GM12872 (cell line): ENCODE results near the gene GLP1R.

Source experiments
- TF ChIP-seq, protein P1 (sequence below): IDR thresholded peaks from 3 replicates; pipeline ENCODE4 v1.5.1; 2011; ENCODE audit warnings: low read depth, mild to moderate bottlenecking, low read length, moderate library complexity; ENCODE audit not compliant: insufficient read depth

The GLP1R gene

DNA sequence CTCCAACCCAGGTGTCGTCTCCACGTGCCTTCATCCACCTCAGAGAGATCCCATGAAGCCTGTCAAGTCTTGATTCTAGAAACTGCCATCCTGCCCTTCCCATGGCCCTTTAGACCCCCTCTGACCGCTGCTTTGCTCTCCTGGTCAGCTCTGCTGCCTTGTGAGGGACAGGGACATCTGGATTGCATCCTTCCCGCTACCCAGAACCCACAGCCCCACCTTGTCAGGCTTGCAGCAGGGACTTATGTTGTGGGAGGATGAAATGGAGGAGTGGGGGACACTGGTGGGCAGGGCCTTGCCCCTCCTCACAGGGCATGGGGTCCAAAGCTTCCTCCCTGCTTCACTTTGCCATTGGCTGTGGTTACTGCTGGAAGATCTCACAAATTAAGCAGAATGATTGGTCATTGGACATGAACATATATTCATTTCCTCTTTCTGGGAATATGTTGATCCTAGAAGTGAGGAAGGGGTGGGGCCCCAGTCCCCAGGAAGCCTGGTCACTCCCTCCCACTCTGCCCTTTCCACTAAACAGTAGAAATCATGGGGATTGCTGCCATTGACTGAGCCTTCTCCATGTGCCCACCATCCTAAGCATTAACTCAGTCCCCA lies 4.5 kb downstream of the GLP1R start:
- TF ChIP-seq, protein P1, sequence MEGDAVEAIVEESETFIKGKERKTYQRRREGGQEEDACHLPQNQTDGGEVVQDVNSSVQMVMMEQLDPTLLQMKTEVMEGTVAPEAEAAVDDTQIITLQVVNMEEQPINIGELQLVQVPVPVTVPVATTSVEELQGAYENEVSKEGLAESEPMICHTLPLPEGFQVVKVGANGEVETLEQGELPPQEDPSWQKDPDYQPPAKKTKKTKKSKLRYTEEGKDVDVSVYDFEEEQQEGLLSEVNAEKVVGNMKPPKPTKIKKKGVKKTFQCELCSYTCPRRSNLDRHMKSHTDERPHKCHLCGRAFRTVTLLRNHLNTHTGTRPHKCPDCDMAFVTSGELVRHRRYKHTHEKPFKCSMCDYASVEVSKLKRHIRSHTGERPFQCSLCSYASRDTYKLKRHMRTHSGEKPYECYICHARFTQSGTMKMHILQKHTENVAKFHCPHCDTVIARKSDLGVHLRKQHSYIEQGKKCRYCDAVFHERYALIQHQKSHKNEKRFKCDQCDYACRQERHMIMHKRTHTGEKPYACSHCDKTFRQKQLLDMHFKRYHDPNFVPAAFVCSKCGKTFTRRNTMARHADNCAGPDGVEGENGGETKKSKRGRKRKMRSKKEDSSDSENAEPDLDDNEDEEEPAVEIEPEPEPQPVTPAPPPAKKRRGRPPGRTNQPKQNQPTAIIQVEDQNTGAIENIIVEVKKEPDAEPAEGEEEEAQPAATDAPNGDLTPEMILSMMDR: no peak

GRCh38 chr6:39053854-39054576 lies 5.4 kb downstream of the GLP1R start:
- TF ChIP-seq, protein P1: no peak

GRCh38 chr6:39054577-39055142 lies 6.1 kb downstream of the GLP1R start:
- TF ChIP-seq, protein P1: no peak

GRCh38 chr6:39055661-39056060 lies 7.1 kb downstream of the GLP1R start:
- TF ChIP-seq, protein P1: no peak

DNA sequence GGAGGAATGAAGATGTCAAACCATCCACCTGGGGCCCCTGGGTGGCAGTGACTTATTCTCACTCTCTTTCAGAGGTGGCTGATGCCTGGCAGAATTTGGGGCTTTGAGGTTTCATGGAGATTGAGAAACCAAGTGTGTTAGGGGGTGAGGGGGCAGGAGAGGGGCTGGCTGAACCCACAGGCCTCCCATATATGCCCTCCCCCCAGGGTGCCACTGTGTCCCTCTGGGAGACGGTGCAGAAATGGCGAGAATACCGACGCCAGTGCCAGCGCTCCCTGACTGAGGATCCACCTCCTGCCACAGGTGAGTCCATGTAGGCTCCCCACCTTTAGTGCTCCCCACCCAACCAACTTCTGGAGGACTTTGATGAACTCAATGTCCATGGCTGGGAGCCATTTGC lies 7.6 kb downstream of the GLP1R start:
- TF ChIP-seq, protein P1: no peak

DNA sequence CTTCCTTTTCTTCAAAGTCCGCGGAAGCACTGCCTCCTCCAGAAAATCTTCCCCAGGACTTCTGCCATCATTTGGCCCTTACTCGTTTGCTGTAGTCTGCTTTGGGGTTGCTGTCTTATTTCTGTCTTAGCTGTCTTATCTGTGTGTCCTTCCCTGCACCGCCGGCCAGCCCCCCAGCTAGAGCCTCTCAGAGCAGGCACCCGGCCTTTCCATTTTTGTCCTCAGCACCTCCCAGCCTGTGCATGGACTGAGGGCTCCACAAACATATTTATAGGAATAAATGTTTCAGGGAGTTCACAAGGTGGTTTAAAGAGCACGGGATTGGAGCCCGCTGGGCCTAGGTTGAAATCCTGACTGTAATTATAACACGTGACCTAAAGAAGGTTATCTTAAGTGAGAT lies 8.1 kb downstream of the GLP1R start:
- TF ChIP-seq, protein P1: no peak

DNA sequence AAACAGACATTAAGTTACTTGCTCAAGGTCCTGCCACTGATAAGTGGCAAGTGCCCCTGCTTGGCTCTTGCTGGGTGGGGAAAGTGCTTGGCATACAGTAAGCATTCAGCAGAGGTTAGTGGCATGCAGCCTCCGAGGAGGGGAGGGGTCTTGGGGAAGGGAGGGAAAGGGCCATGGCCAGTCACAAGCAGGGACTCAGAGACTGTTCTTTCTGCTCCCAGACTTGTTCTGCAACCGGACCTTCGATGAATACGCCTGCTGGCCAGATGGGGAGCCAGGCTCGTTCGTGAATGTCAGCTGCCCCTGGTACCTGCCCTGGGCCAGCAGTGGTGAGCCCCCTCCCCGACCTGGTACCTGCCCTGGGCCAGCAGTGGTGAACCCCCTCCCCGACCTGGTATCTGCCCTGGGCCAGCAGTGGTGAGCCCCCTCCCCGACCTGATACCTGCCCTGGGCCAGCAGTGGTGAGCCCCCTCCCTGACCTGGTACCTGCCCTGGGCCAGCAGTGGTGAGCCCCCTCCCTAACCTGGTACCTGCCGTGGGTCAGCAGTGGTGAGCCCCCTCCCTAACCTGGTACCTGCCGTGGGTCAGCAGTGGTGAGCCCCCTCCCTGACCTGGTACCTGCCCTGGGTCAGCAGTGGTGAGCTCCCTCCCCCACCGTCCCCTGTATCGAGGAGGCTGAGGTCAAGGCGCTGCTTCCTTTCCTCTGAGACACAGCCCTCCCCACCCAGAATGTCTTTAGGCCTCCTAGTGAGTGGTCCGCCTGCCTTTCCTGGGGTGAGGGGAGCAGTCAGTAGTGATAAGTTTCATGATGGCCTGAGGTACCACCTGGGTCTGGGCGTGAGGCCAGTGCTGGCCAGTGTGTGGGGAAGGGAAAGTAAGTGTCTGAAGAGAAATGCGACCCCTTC lies 8.9 kb downstream of the GLP1R start:
- TF ChIP-seq, protein P1: no peak
